ENCODE measurements around the gene EDRF1.

The EDRF1 gene

GRCh38 chr10:125788156-125789034, 68.9 kb downstream of the EDRF1 start:
- no peak for DNase-seq
- Histone ChIP-seq H3K4me3 (ENCODE audit: low read depth, low read length) (no peak overlapping the region), H3K27me3 (ENCODE audit: insufficient read depth, low read depth, severe bottlenecking) (no peaks in the 10 kb centered on the region), H3K36me3 (peaks cover 6% of the 10 kb centered on the region), H3K9me3 (ENCODE audit: severe bottlenecking) (no peaks in the 10 kb centered on the region), H3K27ac (no peak overlapping the region)
- TF ChIP-seq, protein P1, sequence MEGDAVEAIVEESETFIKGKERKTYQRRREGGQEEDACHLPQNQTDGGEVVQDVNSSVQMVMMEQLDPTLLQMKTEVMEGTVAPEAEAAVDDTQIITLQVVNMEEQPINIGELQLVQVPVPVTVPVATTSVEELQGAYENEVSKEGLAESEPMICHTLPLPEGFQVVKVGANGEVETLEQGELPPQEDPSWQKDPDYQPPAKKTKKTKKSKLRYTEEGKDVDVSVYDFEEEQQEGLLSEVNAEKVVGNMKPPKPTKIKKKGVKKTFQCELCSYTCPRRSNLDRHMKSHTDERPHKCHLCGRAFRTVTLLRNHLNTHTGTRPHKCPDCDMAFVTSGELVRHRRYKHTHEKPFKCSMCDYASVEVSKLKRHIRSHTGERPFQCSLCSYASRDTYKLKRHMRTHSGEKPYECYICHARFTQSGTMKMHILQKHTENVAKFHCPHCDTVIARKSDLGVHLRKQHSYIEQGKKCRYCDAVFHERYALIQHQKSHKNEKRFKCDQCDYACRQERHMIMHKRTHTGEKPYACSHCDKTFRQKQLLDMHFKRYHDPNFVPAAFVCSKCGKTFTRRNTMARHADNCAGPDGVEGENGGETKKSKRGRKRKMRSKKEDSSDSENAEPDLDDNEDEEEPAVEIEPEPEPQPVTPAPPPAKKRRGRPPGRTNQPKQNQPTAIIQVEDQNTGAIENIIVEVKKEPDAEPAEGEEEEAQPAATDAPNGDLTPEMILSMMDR (IDR thresholded peaks at IDR 0.05; ENCODE audit: low read depth, low read length): no peak

GRCh38 chr10:125792342-125793300, 73.1 kb downstream of the EDRF1 start:
- H3K27ac ChIP-seq: no peak overlapping the region
- H3K36me3 ChIP-seq: peaks cover 13% of the 10 kb centered on the region
- no peak overlapping the region for H3K4me3 ChIP-seq (ENCODE audit: low read depth, low read length)
- H3K27me3 ChIP-seq (ENCODE audit: insufficient read depth, low read depth, severe bottlenecking): no peaks in the 10 kb centered on the region
- DNase-seq: no peak
- H3K9me3 ChIP-seq (ENCODE audit: severe bottlenecking): no peaks in the 10 kb centered on the region
- TF ChIP-seq, protein P1 (IDR thresholded peaks at IDR 0.05; ENCODE audit: low read depth, low read length): no peak

- no peaks in the 10 kb centered on the region for H3K27me3 ChIP-seq (ENCODE audit: insufficient read depth, low read depth, severe bottlenecking)
- H3K27ac ChIP-seq: no peak overlapping the region
- DNase-seq: no peak
- peaks cover 13% of the 10 kb centered on the region for H3K36me3 ChIP-seq
- TF ChIP-seq, protein P1 (IDR thresholded peaks at IDR 0.05; ENCODE audit: low read depth, low read length): no peak
- no peaks in the 10 kb centered on the region for H3K9me3 ChIP-seq (ENCODE audit: severe bottlenecking)
- H3K4me3 ChIP-seq (ENCODE audit: low read depth, low read length): no peak overlapping the region
These were observed 75.6 kb downstream of the EDRF1 start for GRCh38 chr10:125795128-125795527.

GRCh38 chr10:125795637-125796190, 76.2 kb downstream of the EDRF1 start:
- no peaks in the 10 kb centered on the region for H3K9me3 ChIP-seq (ENCODE audit: severe bottlenecking)
- H3K27me3 ChIP-seq (ENCODE audit: insufficient read depth, low read depth, severe bottlenecking): no peaks in the 10 kb centered on the region
- H3K27ac ChIP-seq: no peak overlapping the region
- DNase-seq: no peak
- TF ChIP-seq, protein P1 (IDR thresholded peaks at IDR 0.05; ENCODE audit: low read depth, low read length): no peak
- peaks cover 13% of the 10 kb centered on the region for H3K36me3 ChIP-seq
- no peak overlapping the region for H3K4me3 ChIP-seq (ENCODE audit: low read depth, low read length)

DNA sequence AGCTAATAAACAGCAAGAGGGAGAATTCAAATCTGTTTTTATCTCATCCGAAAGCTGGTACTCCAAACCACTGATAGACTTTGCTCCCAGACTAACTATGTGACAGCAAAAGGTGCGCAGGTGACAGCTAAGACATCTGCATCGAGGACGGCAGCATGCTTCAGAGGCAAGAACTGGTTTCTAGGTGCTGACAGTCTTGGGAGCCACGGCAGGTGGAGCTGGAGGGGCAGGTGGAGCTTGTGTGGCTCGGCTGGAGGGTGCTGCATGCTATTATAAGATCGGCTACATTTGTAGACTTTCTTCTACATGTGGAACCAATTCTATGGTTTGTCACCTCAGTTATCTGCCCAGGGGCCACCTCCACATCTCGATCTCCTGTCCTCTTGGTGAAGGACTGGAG, 77.9 kb downstream of the EDRF1 start:
- TF ChIP-seq, protein P1 (IDR thresholded peaks at IDR 0.05; ENCODE audit: low read depth, low read length): no peak
- no peak for DNase-seq
- Histone ChIP-seq H3K4me3 (ENCODE audit: low read depth, low read length) (no peak overlapping the region), H3K9me3 (ENCODE audit: severe bottlenecking) (no peaks in the 10 kb centered on the region), H3K36me3 (peaks cover 8% of the 10 kb centered on the region; the same call in 1 of the 2 replicates), H3K27ac (no peak overlapping the region), H3K27me3 (ENCODE audit: insufficient read depth, low read depth, severe bottlenecking) (no peaks in the 10 kb centered on the region)

Data from WERI-Rb-1 (cell line).